Measurements from ENCODE around the gene C20orf144.
"Not testable (repeated sequence)": the region's sequence is repeated elsewhere in the genome, so short reads cannot be mapped to it uniquely, and the experiment has no call there.

The C20orf144 gene

DNA sequence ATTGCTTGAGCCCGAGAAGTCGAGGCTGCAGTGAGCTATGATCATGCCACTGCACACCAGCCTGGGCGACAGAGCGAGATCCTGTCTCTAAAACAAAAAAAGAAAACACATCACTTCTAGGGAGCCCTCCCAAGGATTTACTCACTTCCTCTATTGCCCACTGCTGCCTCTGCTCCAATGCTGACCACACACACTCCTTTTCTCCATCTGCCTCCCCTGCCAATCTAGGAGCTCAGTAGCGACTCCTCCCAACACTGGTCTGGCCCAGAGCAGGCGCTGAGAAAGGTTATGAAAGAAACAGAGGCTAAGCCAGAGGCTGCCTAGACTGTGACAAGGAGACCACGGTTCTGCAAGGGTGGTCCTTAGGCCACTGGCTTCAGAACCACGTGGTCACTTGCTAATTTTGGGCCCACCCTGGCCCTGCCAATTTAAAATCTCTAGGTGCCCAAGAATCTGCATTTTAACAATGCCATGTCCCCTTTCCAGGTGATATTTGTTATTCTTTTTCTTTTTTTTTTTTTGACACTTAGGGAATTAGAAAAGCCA is 25.3 kb downstream of the C20orf144 start:
- Mint-ChIP-seq H3K36me3 (no peaks in the 10 kb centered on the region), H3K4me3 (no peak overlapping the region), H3K27me3 (no peaks in the 10 kb centered on the region), H3K4me1 (ENCODE audit: low read depth) (peaks cover 49% of the 10 kb centered on the region), H3K9me3 (ENCODE audit: low read depth) (no peaks in the 10 kb centered on the region), H3K27ac (peak overlapping the region; percentile 87)

DNA sequence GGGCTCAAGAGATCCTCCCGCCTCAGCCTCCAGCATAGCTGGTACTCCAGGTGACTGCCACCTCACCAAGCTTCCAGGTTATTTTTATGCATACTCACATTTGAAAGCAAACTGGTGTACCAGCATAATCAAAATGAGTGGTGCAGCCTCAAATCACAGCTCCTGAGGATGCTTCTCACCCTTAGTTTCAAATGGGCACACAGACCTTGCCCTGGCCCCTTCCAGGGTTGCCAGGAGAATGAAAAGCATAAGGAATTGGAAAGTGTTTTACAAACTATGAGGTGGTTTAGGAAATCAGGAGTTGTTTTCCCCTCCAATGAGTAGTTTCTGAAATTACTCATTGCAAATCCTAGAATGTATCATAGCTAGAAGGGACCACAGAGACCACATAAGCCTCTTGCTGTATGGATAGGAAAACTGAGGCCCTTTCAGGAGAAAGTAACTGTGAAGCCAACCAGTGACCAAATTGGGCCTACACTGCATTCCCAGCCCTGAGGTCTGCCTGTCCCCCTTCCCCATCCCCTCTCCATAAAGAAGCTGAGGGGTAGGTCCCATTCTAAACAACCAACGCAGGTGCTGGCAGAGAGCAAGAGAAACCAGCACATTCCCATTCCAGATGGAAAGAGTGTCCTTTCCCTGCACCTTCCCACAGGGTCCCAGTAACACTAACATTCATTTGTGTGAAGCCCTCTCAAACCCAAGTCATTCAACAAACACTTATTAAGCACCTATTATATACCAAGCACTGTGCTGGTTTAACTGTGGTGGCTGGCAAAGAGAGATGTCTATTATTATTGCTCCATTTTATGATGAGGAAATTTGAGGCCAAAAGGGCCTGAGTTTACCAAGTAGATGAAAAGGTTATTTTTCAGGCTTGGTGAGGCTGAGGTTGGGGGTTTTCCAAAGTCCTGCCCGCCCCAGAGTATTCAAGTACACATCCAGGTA is 26.1 kb downstream of the C20orf144 start:
- H3K27ac Mint-ChIP-seq = peak overlapping the region; percentile 2
- H3K4me1 Mint-ChIP-seq (ENCODE audit: low read depth) = peaks cover 49% of the 10 kb centered on the region
- H3K36me3 Mint-ChIP-seq = no peaks in the 10 kb centered on the region
- no peaks in the 10 kb centered on the region for H3K9me3 Mint-ChIP-seq (ENCODE audit: low read depth)
- H3K4me3 Mint-ChIP-seq = peak overlapping the region; percentile 46
- no peaks in the 10 kb centered on the region for H3K27me3 Mint-ChIP-seq

DNA sequence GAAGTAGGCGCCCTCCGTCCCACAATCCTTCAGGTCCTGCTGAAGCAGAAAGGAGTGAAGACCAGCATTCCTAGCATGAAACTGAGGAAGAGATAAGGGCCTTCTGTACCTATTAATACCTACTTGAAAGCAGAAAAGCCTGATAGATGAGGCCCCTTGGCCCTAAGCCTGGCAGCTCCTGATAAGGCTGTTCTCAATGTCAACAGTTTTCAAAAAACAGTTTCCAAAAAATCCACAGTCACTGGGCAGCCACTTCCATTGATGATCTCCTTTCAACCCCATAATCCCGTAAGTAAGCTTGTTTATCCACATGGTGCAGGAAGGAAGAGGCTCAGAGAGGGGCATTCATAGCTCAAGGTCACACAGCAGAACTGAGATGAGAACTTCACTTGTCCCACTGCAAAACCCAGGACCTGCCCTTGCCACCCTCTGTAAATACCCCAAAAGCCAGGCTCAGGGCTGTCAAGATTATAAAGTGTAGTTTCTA is 26.9 kb downstream of the C20orf144 start:
- Mint-ChIP-seq H3K36me3 (no peaks in the 10 kb centered on the region), H3K4me1 (ENCODE audit: low read depth) (peaks cover 49% of the 10 kb centered on the region), H3K9me3 (ENCODE audit: low read depth) (no peaks in the 10 kb centered on the region), H3K4me3 (no peak overlapping the region), H3K27me3 (no peaks in the 10 kb centered on the region), H3K27ac (peak overlapping the region; percentile 56)

DNA sequence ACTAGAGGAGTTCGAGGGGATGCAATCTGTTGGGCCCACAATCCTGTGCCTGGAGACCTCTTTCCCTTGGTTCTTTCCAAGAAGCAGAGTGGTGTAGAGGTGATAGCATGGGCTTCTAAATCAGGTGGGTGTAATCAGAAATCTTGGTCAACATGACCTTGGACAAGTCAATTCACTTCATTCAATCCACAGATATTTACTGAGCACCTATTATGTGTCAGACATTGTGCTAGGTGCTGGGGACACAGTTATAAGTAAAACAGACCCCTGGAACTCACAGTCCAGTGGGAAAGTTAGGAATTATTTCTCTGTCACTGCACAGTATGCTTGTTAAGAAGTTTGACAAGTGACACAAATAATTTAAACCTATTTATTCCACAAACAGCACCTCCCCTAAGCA is 27.4 kb downstream of the C20orf144 start:
- no peaks in the 10 kb centered on the region for H3K9me3 Mint-ChIP-seq (ENCODE audit: low read depth)
- no peaks in the 10 kb centered on the region for H3K36me3 Mint-ChIP-seq
- H3K27ac Mint-ChIP-seq = peak overlapping the region; percentile 87
- no peaks in the 10 kb centered on the region for H3K27me3 Mint-ChIP-seq
- peak overlapping the region; percentile 69 for H3K4me3 Mint-ChIP-seq
- peaks cover 49% of the 10 kb centered on the region for H3K4me1 Mint-ChIP-seq (ENCODE audit: low read depth)

DNA sequence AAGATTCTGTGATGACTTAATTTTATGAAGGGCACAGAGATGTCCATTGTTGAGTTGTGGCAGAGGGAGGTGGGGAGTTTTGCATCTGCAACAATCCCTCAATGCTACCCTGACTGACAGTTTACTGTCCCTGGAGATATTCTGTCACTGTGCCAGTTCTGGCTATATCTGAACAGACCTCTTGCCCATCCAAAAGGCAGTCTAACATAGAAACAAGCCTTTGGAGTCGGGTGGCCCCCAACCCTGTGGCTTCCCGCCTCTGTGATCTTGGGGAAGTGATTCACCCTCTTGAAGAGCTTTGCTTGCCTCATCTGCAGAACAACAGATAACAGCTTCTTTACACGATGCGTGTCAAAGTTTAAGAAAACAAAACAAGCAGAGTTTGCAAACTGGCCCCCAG is 27.8 kb downstream of the C20orf144 start:
- Mint-ChIP-seq H3K4me1 (ENCODE audit: low read depth) (peaks cover 45% of the 10 kb centered on the region), H3K36me3 (no peaks in the 10 kb centered on the region), H3K9me3 (ENCODE audit: low read depth) (no peaks in the 10 kb centered on the region), H3K4me3 (peak overlapping the region; percentile 69), H3K27me3 (no peaks in the 10 kb centered on the region), H3K27ac (peak overlapping the region; percentile 87)

DNA sequence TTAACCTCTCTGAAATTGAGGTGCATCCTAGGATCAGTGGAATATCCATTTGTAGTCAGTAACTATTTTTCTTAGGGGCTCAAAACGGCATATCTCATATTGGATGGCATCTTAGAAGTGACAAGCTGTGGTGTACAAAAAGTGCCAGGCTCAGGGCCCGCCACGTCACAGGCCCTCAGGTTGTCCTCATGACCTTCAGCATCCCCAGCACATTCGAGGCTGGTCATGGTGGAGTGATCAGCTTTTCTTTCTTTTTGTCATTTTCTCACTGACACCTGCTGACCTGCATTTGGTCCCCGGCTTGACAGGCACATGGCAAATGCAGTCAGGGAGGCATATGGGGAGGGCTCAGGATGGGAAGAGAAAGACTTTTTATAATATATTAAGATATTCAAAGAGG is 31.2 kb downstream of the C20orf144 start:
- Mint-ChIP-seq H3K27me3 (no peaks in the 10 kb centered on the region), H3K36me3 (no peaks in the 10 kb centered on the region), H3K4me1 (ENCODE audit: low read depth) (peaks cover 22% of the 10 kb centered on the region), H3K4me3 (no peak overlapping the region), H3K9me3 (ENCODE audit: low read depth) (no peaks in the 10 kb centered on the region), H3K27ac (no peak overlapping the region)

DNA sequence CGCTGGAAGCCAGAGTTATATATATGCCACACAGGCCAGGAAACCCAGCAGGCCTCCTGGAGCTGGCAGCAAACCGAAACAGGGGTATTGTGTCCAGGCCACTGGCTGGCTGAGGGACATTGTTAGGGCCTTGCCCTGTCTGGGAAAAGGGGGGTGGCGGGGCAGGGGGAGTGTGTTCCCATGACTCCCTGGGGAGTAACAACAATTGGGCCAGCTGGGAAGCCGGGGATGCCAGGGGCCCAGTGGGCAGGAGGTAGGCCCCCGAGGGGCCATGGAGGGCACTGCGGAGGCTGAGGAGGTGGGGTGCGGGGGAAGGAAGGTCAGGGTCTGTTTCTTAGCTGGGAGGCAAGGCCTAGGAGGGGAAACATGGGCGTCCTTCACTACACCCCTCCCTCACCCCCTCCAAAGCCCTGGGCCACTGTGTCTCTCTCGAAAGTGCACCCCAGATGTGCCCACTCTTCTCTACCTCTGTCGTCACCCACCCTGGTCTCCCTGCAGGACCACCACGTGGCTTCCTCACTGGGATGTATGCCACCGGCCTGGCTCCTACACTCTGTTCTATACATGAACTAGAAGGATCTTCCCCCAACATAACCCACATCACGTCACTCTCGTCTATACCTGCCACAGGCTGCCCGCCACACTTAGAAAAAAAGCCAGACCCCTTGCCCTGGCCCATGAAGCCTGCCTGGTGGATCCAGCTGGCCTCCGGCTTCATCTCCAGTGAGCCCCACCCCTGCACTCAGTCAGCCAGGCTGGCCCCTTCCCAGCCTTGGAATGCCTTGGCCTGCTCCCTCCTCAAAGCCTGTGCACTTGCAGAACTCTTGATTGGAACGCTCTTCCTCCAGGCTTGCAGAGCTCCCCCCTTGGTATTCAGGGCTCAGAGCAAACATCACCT is 31.9 kb downstream of the C20orf144 start:
- H3K4me3 Mint-ChIP-seq = no peak overlapping the region

DNA sequence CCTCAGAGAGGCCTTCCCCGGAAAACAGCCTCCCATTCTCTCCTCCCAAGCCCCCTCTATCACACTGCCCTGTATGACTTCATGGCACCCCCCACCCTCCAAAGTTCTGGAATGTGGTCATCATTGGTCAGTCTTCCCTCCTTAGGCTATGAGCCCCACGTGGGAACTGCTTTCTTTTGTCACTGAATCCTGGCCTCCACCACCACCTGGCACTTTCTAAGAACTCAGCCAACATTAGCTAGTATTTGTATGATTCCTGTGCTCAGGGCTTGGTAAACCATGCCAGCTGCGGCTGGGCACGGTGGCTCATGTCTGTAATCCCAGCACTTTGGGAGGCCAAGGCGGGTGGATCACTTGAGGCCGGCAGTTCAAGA is 32.5 kb downstream of the C20orf144 start:
- Mint-ChIP-seq H3K27ac (no peak overlapping the region), H3K4me1 (ENCODE audit: low read depth) (peaks cover 9% of the 10 kb centered on the region), H3K36me3 (no peaks in the 10 kb centered on the region), H3K4me3 (no peak overlapping the region), H3K9me3 (ENCODE audit: low read depth) (no peaks in the 10 kb centered on the region), H3K27me3 (no peaks in the 10 kb centered on the region)

More for the DNA sequence above, 31.9 kb downstream of the C20orf144 start:
- H3K9me3 Mint-ChIP-seq (ENCODE audit: low read depth) = no peaks in the 10 kb centered on the region
- H3K27ac Mint-ChIP-seq = no peak overlapping the region
- H3K36me3 Mint-ChIP-seq = no peaks in the 10 kb centered on the region
- no peaks in the 10 kb centered on the region for H3K27me3 Mint-ChIP-seq
- H3K4me1 Mint-ChIP-seq (ENCODE audit: low read depth) = peaks cover 15% of the 10 kb centered on the region

DNA sequence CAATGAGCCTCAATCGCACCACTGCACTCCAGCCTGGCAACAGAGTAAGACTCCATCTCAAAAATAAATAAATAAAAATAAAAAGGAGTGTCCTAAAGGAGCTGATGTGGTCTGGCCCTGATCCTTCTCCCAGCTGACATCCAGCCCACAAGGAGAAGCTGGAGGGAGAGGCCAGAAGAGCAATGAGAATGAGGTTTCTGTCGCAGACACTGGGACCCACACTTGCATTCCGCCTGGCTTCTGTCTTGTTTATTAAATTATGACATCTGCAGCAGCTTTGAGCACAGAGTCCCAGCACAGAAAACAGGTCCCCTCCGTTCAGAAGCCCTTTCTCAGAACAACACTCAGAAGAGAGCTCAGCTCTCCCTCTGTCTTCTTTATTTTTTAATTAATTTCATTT is 34.3 kb downstream of the C20orf144 start:
- Mint-ChIP-seq H3K36me3 (no peaks in the 10 kb centered on the region), H3K9me3 (ENCODE audit: low read depth) (no peaks in the 10 kb centered on the region), H3K27ac (no peak overlapping the region), H3K27me3 (no peaks in the 10 kb centered on the region), H3K4me1 (ENCODE audit: low read depth) (no peaks in the 10 kb centered on the region), H3K4me3 (no peak overlapping the region)

DNA sequence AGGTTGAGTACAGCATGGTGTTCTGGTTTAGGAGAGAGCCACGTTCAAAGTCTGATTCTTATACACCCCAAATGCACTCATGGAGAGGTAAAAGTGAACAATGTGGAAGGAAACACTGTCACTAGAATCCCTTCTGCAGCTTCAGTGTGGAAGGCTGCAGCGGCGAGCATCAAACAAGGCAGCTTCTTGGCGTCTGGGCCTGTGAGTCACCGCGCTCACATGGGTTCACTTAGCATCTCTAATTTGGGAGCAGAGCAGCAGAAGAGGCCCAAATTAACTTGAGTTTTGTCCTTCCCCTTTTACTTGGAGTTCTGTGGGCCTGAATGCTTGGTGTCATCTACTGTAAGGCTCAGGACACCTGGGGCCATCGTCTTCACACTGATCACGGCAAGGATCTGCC is 35.0 kb downstream of the C20orf144 start:
- Mint-ChIP-seq H3K27ac (no peak overlapping the region), H3K9me3 (ENCODE audit: low read depth) (no peaks in the 10 kb centered on the region), H3K27me3 (no peaks in the 10 kb centered on the region), H3K4me1 (ENCODE audit: low read depth) (no peaks in the 10 kb centered on the region), H3K4me3 (no peak overlapping the region), H3K36me3 (no peaks in the 10 kb centered on the region)

DNA sequence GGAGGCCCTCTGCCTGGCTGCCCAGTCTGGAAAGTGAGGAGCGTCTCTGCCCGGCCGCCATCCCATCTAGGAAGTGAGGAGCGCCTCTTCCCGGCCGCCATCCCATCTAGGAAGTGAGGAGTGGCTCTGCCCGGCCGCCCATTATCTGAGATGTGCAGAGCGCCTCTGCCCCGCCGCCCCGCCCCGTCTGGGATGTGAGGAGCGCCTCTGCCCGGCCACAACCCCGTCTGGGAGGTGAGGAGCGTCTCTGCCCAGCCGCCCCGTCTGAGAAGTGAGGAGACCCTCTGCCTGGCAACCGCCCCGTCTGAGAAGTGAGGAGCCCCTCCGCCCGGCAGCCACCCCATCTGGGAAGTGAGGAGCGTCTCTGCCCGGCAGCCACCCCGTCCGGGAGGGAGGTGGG is 36.8 kb downstream of the C20orf144 start:
- not testable (repeated sequence) for H3K4me3 Mint-ChIP-seq; H3K4me1 Mint-ChIP-seq (ENCODE audit: low read depth); H3K27me3 Mint-ChIP-seq; H3K27ac Mint-ChIP-seq; H3K9me3 Mint-ChIP-seq (ENCODE audit: low read depth); H3K36me3 Mint-ChIP-seq

DNA sequence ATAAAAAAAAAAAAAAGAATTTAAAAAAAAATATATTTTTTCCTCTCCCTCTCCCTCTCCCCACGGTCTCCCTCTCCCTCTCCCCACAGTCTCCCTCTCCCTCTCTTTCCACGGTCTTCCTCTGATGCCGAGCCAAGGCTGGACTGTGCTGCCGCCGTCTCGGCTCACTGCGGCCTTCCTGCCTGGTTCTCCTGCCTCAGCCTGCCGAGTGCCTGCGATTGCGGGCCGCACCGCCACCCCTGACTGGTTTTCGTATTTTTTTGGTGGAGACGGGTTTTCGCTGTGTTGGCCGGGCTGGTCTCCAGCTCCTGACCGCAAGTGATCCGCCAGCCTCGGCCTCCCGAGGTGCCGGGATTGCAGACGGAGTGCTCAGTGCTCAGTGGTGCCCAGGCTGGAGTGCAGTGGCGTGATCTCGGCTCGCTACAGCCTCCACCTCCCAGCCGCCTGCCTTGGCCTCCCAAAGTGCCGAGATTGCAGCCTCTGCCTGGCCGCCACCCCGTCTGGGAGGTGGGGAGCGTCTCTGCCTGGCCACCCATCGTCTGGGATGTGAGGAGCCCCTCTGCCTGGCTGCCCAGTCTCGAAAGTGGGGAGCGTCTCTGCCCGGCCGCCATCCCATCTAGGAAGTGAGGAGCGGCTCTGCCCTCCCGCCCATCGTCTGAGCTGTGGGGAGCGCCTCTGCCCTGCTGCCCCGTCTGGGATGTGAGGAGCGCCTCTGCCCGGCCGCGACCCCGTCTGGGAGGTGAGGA is 38.7 kb downstream of the C20orf144 start:
- not testable (repeated sequence) for H3K36me3 Mint-ChIP-seq; H3K4me1 Mint-ChIP-seq (ENCODE audit: low read depth); H3K4me3 Mint-ChIP-seq; H3K27ac Mint-ChIP-seq; H3K27me3 Mint-ChIP-seq; H3K9me3 Mint-ChIP-seq (ENCODE audit: low read depth)

DNA sequence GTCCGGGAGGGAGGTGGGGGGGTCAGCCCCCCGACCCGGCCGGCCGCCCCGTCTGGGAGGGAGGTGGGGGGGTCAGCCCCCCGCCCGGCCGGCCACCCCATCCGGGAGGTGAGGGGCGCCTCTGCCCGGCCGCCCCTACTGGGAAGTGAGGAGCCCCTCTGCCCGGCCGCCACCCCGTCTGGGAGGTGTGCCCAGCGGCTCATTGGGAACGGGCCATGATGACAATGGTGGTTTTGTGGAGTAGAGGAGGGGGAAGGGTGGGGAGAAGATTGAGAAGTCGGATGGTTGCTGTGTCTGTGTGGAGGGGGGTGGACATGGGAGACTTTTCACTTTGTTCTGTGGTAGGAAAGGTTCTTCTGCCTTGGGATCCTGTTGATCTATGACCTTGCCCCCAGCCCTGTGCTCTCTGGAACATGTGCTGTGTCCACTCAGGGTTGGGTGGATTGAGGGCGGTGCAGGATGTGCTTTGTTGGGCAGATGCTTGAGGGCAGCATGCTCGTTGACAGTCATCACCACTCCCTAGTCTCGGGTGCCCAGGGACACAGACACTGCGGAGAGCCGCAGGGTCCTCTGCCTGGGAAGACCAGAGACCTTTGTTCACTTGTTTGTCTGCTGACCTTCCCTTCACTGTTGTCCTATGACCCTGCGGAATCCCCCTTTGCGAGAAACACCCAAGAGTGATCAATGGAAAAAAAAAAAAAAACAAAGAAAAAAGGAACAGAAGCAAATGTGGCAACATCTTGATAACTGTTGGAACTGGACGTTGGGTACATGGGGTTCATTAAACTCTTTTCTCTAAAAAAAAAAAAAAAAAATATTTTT is 39.7 kb downstream of the C20orf144 start:
- H3K27ac Mint-ChIP-seq = no peak overlapping the region
- no peak overlapping the region for H3K4me3 Mint-ChIP-seq
- no peaks in the 10 kb centered on the region for H3K36me3 Mint-ChIP-seq
- no peaks in the 10 kb centered on the region for H3K9me3 Mint-ChIP-seq (ENCODE audit: low read depth)
- H3K27me3 Mint-ChIP-seq = no peaks in the 10 kb centered on the region
- no peaks in the 10 kb centered on the region for H3K4me1 Mint-ChIP-seq (ENCODE audit: low read depth)

DNA sequence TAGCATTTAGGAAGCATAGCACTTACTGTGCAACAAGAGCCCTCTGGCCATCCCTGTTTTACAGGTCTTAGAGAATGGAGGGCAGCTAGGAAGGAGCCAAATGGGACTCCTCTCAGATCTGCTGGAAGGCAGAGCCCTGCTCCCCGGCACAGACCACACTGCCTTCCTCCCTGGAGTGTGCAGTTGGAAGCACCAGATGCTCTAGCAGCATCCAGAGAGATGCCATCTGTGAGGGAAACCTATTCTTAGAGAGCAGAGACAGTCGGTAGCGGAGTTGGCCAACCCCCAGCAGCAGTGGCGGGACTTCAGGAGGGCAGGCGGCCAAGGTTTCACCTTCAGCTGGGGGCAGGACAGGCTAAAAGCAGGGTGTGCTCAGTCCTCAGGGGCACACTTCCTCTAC is 40.7 kb downstream of the C20orf144 start:
- H3K27ac Mint-ChIP-seq = no peak overlapping the region

More for the DNA sequence above, 40.7 kb downstream of the C20orf144 start:
- H3K4me1 Mint-ChIP-seq (ENCODE audit: low read depth) = no peaks in the 10 kb centered on the region
- no peak overlapping the region for H3K4me3 Mint-ChIP-seq
- H3K36me3 Mint-ChIP-seq = no peaks in the 10 kb centered on the region
- H3K9me3 Mint-ChIP-seq (ENCODE audit: low read depth) = no peaks in the 10 kb centered on the region
- no peaks in the 10 kb centered on the region for H3K27me3 Mint-ChIP-seq
